MCF 10A (cell line): ENCODE data around the gene HSD17B13. TPM values are rescaled to one million over a fixed set of nuclear protein-coding genes. Genes with fewer than 3 reads are reported as not detected.

ENCODE experiments used
- BruUV-seq: library from RNA; stranded (reverse); fragments of 400-500 nt; replicated peaks from 2 replicates; lab custom pipeline; 2021; lab: Mats Ljungman, UMichigan
- CTCF ChIA-PET: fragments of 300-600 bp; sonication (Branson Sonifier 250); formaldehyde crosslinking; extraction: SDS; loops from one replicate; lab custom pipeline; 2021; ENCODE audit warnings: antibody characterized with exemption, inconsistent platforms; lab: Yijun Ruan, JAX
- POLR2A ChIA-PET: fragments of 300-600, 350-650 bp; sonication (Branson Sonifier 250); formaldehyde crosslinking; extraction: SDS; loops from one replicate; lab custom pipeline; 2020; ENCODE audit warnings: antibody characterized with exemption, inconsistent platforms; lab: Yijun Ruan, JAX
- DNase-seq: peaks from one replicate; pipeline ENCODE4 v3.0.0-alpha.2; 2018; ENCODE audit not compliant: unreplicated experiment
- H3K27ac Mint-ChIP-seq: one replicate; pipeline ENCODE4 v1.8.0; 2022; ENCODE audit warnings: mild to moderate bottlenecking, low read depth, mixed read lengths; ENCODE audit not compliant: unreplicated experiment
- H3K27me3 Mint-ChIP-seq: one replicate; pipeline ENCODE4 v1.8.0; 2022; ENCODE audit warnings: mixed read lengths; ENCODE audit not compliant: insufficient read depth, unreplicated experiment
- H3K36me3 Mint-ChIP-seq: one replicate; pipeline ENCODE4 v1.8.0; 2022; ENCODE audit warnings: mild to moderate bottlenecking, moderate library complexity, mixed read lengths; ENCODE audit not compliant: insufficient read depth, unreplicated experiment
- H3K4me1 Mint-ChIP-seq: one replicate; pipeline ENCODE4 v1.8.0; 2022; ENCODE audit warnings: mixed read lengths; ENCODE audit not compliant: insufficient read depth, unreplicated experiment
- H3K4me3 Mint-ChIP-seq: one replicate; pipeline ENCODE4 v1.8.0; 2022; ENCODE audit warnings: mild to moderate bottlenecking, moderate library complexity, mixed read lengths; ENCODE audit not compliant: unreplicated experiment
- H3K9me3 Mint-ChIP-seq: one replicate; pipeline ENCODE4 v1.8.0; 2022; ENCODE audit warnings: mixed read lengths; ENCODE audit not compliant: unreplicated experiment
- intact Hi-C: fragments of 100-400 bp; cut with micrococcal nuclease; formaldehyde crosslinking; loops from 2 replicates; pipeline ENCODE4 v1.14.1; 2022
- total RNA-seq: library from RNA; stranded (reverse); gene quantifications from 2 replicates; pipeline ENCODE4 v1.2.3, GENCODE V29; 2022
- TF ChIP-seq, protein P1 (sequence below): fragments of 200-600 bp; IDR thresholded peaks from one replicate; pipeline ENCODE4 v1.8.0; 2022; ENCODE audit warnings: antibody characterized with exemption, mild to moderate bottlenecking; ENCODE audit not compliant: unreplicated experiment

HSD17B13 gene
- total RNA-seq, 1 experiment from 2014 or later, result not detected

DNA sequence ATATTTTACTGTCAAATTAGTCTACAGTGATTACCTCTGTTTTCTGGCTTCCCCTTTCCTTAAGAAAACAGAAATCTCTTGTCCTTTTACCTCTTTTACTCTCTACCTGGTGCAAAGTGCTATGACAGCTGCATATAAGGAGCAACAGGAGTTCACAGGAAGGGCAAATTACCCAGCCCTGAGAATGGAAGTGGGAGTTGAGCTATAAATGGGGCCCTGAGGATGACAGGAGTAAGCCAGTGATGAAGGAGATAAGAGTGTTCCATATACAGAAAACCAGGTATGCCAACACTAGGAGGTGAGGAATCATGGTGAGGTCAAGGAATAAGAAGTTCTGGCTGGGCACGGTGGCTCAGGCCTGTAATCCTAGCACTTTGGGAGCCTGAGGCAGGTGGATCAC is 4.5 kb upstream of the HSD17B13 start:
- no peak for DNase-seq
- Mint-ChIP-seq H3K9me3 (no peaks in the 10 kb centered on the region), H3K27ac (no peak overlapping the region), H3K4me3 (no peak overlapping the region), H3K36me3 (no peaks in the 10 kb centered on the region), H3K27me3 (no peaks in the 10 kb centered on the region), H3K4me1 (no peaks in the 10 kb centered on the region)
- POLR2A ChIA-PET, result no interaction called here
- BruUV-seq, result no TSS peak
- CTCF ChIA-PET, result interaction anchor here (0.7 to 1.2 kb wide), 2 partner anchors 13 to 883 kb away, joined by 5 to 7 read pairs; no protein-coding TSS in a partner anchor
- intact Hi-C loops, result no loop called here
- TF ChIP-seq, protein P1, sequence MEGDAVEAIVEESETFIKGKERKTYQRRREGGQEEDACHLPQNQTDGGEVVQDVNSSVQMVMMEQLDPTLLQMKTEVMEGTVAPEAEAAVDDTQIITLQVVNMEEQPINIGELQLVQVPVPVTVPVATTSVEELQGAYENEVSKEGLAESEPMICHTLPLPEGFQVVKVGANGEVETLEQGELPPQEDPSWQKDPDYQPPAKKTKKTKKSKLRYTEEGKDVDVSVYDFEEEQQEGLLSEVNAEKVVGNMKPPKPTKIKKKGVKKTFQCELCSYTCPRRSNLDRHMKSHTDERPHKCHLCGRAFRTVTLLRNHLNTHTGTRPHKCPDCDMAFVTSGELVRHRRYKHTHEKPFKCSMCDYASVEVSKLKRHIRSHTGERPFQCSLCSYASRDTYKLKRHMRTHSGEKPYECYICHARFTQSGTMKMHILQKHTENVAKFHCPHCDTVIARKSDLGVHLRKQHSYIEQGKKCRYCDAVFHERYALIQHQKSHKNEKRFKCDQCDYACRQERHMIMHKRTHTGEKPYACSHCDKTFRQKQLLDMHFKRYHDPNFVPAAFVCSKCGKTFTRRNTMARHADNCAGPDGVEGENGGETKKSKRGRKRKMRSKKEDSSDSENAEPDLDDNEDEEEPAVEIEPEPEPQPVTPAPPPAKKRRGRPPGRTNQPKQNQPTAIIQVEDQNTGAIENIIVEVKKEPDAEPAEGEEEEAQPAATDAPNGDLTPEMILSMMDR, result no peak

DNA sequence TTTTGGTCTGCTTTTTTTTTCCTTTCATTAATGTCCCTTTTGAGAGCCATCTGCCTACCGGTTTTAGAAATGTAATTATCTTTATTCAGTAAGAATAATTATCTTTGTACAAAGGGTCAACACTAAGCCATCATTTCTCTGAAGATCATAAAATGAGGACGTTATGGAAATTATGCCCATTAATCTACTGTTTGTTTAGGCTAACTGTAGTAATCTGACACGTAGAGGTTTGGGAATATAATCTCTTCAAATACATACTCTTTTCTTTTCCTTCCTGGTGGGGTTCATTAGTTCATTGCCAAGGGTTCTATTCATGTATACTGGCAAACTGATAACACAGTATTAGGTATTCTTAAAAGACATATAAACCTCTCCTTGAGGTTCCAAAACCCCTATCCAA is 3.8 kb upstream of the HSD17B13 start:
- POLR2A ChIA-PET, result no interaction called here
- TF ChIP-seq, protein P1, result no peak
- no peaks in the 10 kb centered on the region for H3K9me3 Mint-ChIP-seq
- no peak for DNase-seq
- CTCF ChIA-PET, result interaction anchor here (0.7 kb wide), 1 partner anchor 882 kb away, joined by 5 read pairs; no protein-coding TSS in a partner anchor
- intact Hi-C loops, result no loop called here
- no peaks in the 10 kb centered on the region for H3K27me3 Mint-ChIP-seq
- no peaks in the 10 kb centered on the region for H3K4me1 Mint-ChIP-seq
- BruUV-seq, result no TSS peak
- no peak overlapping the region for H3K4me3 Mint-ChIP-seq
- H3K36me3 Mint-ChIP-seq, result no peaks in the 10 kb centered on the region
- no peak overlapping the region for H3K27ac Mint-ChIP-seq

DNA sequence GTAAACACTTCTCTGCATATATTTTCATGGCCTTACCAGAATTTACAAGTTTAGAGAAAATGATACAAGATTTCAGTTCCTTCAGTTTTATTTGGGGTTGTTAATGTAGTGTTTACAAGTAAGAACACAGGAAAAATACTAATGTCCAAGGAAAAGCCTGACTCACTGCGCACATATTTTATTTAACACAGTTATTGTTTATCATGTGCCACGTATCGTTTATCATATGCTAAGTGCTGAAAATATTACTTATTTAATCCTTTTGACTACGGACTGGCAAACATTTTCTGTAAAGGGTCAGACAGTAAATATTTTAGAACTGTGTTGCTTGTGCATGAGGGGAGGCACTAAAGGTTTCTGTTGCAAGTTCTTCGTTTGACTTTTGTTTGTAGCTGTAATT is 794 bp downstream of the HSD17B13 start:
- TF ChIP-seq, protein P1, result no peak
- intact Hi-C loops, result no loop called here
- no TSS peak for BruUV-seq

DNA sequence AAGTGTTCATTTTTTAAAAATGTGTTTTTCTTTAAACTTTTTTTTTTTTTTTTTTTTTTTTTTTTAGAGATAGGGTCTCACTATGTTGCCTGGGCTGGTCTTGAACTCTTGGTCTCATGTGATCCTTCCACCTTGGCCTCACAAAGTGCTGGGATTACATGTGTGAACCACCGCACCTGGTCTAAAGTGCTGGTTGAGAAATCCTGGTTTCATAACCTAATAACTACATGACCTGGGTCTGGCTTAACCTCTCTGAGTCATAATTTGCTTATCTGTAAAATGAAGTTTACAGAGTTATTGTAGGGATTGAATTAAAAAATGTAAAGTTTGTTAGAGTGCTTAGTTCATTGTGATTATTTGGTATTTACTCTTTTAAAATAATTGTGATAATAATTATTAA is 5.2 kb downstream of the HSD17B13 start:
- no peak overlapping the region for H3K4me3 Mint-ChIP-seq
- no peaks in the 10 kb centered on the region for H3K36me3 Mint-ChIP-seq
- no peaks in the 10 kb centered on the region for H3K27me3 Mint-ChIP-seq
- no peaks in the 10 kb centered on the region for H3K9me3 Mint-ChIP-seq
- intact Hi-C loops, result no loop called here
- ChIA-PET CTCF (no interaction called here), POLR2A (interaction anchor here (0.9 to 1.3 kb wide), 3 partner anchors 18 to 20 kb away, joined by 3 to 5 read pairs (median 4); no protein-coding TSS in a partner anchor)
- no peaks in the 10 kb centered on the region for H3K4me1 Mint-ChIP-seq
- no TSS peak for BruUV-seq
- DNase-seq, result peak; percentile 77
- TF ChIP-seq, protein P1, result no peak
- no peak overlapping the region for H3K27ac Mint-ChIP-seq

More for the DNA sequence above, 794 bp downstream of the HSD17B13 start:
- ChIA-PET CTCF (interaction anchor here (0.8 to 1.4 kb wide), 2 partner anchors 11 to 32 kb away, joined by 3 to 4 read pairs; no protein-coding TSS in a partner anchor), POLR2A (no interaction called here)
- no peak overlapping the region for H3K27ac Mint-ChIP-seq
- no peaks in the 10 kb centered on the region for H3K4me1 Mint-ChIP-seq
- no peaks in the 10 kb centered on the region for H3K36me3 Mint-ChIP-seq
- no peak overlapping the region for H3K4me3 Mint-ChIP-seq
- H3K27me3 Mint-ChIP-seq, result no peaks in the 10 kb centered on the region
- no peaks in the 10 kb centered on the region for H3K9me3 Mint-ChIP-seq
- no peak for DNase-seq
